GM12891 (cell line): ENCODE data around the gene FKBP1B.
"Not testable (repeated sequence)": the region's sequence is repeated elsewhere in the genome, so short reads cannot be mapped to it uniquely, and the experiment has no call there.

Source experiments
- DNase-seq: peaks from one replicate; pipeline ENCODE4 v3.0.0; 2011; ENCODE audit warnings: low spot score; ENCODE audit not compliant: insufficient read length
- FAIRE-seq: peaks from 2 replicates; lab custom pipeline; 2011; peaks lifted over from hg19 to GRCh38; lab: Jason Lieb, UNC
- PAX5 ChIP-seq: IDR thresholded peaks from 2 replicates; pipeline ENCODE4 v1.6.1; 2011; ENCODE audit warnings: low read length, moderate library complexity, mild to moderate bottlenecking; ENCODE audit not compliant: insufficient read depth, severe bottlenecking
- POLR2A ChIP-seq: IDR thresholded peaks from 2 replicates; pipeline ENCODE4 v1.6.1; 2011; ENCODE audit warnings: low read depth, low read length, control low read depth
- POLR2AphosphoS5 ChIP-seq: IDR thresholded peaks from 2 replicates; pipeline ENCODE4 v1.6.1; 2011; ENCODE audit warnings: low read depth, low read length, control low read depth
- POU2F2 ChIP-seq: IDR thresholded peaks from 2 replicates; pipeline ENCODE4 v1.6.1; 2011; ENCODE audit warnings: low read depth, mild to moderate bottlenecking, control low read depth, low read length, moderate library complexity
- SPI1 ChIP-seq: IDR thresholded peaks from 2 replicates; pipeline ENCODE4 v1.6.1; 2011; ENCODE audit warnings: low read depth, low read length, control low read depth
- TAF1 ChIP-seq: IDR thresholded peaks from 2 replicates; pipeline ENCODE4 v1.6.1; 2011; ENCODE audit warnings: low read depth, low read length, control low read depth

Gene FKBP1B

GRCh38 chr2:24101992-24102391 lies 52.5 kb downstream of the FKBP1B start:
- no peak for TF ChIP-seq SPI1
- TF ChIP-seq POLR2AphosphoS5, result no peak
- DNase-seq (no peak), FAIRE-seq (no peak)

GRCh38 chr2:24102677-24103076 lies 53.1 kb downstream of the FKBP1B start:
- no peak for DNase-seq
- TF ChIP-seq POU2F2 (no peak), POLR2AphosphoS5 (no peak), TAF1 (no peak), POLR2A (no peak), PAX5 (no peak), SPI1 (no peak)
- FAIRE-seq, result no peak

- FAIRE-seq (no peak), DNase-seq (no peak)
- TF ChIP-seq SPI1, result no peak
- TF ChIP-seq PAX5, result no peak
- TF ChIP-seq TAF1, result no peak
- no peak for TF ChIP-seq POLR2A
Measured at GRCh38 chr2:24104110-24104650, 54.6 kb downstream of the FKBP1B start.

- TF ChIP-seq POLR2A (no peak), PAX5 (peak; percentile 46), SPI1 (no peak)
- DNase-seq, result no peak
- peak; percentile 69 for FAIRE-seq
Measured at GRCh38 chr2:24104906-24105305, 55.4 kb downstream of the FKBP1B start.

- FAIRE-seq (no peak), DNase-seq (no peak)
- TF ChIP-seq POLR2A, result no peak
Measured at GRCh38 chr2:24105816-24106215, 56.3 kb downstream of the FKBP1B start.

GRCh38 chr2:24106786-24107185 lies 57.2 kb downstream of the FKBP1B start:
- TF ChIP-seq POLR2AphosphoS5 (no peak), SPI1 (no peak), PAX5 (no peak), POU2F2 (no peak), TAF1 (no peak), POLR2A (no peak)
- no peak for DNase-seq
- no peak for FAIRE-seq

GRCh38 chr2:24107336-24107735 lies 57.8 kb downstream of the FKBP1B start:
- FAIRE-seq, result no peak
- DNase-seq, result no peak
- no peak for TF ChIP-seq SPI1

- FAIRE-seq, result not testable (repeated sequence)
Measured at GRCh38 chr2:24109431-24109830, 59.9 kb downstream of the FKBP1B start.

GRCh38 chr2:24110660-24111303 lies 61.2 kb downstream of the FKBP1B start:
- FAIRE-seq (no peak), DNase-seq (no peak)
- TF ChIP-seq SPI1 (no peak), POU2F2 (no peak), POLR2AphosphoS5 (no peak), PAX5 (no peak)

More at GRCh38 chr2:24109431-24109830, 59.9 kb downstream of the FKBP1B start:
- DNase-seq, result not testable (repeated sequence)

- DNase-seq (no peak), FAIRE-seq (no peak)
- no peak for TF ChIP-seq TAF1
Measured at GRCh38 chr2:24111407-24111901, 61.9 kb downstream of the FKBP1B start.
